SK-N-MC (cell line): ENCODE measurements around the gene CALML3.

Source experiments
- EZH2 ChIP-seq: fragments of 200-600 bp; sonication (generic); IDR thresholded peaks from one replicate; pipeline ENCODE4 v1.6.1; 2017; ENCODE audit warnings: antibody characterized with exemption
- FOXP2 ChIP-seq: optimal IDR thresholded peaks from 2 replicates; pipeline ENCODE3; 2011; ENCODE audit warnings: mild to moderate bottlenecking, moderate library complexity; ENCODE audit not compliant: insufficient read depth; ENCODE audit errors: extremely low read length, control extremely low read depth
- POLR2AphosphoS5 ChIP-seq: IDR thresholded peaks from 2 replicates; pipeline ENCODE4 v1.6.1; 2012; ENCODE audit warnings: mild to moderate bottlenecking, low read depth, low read length, borderline replicate concordance

DNA sequence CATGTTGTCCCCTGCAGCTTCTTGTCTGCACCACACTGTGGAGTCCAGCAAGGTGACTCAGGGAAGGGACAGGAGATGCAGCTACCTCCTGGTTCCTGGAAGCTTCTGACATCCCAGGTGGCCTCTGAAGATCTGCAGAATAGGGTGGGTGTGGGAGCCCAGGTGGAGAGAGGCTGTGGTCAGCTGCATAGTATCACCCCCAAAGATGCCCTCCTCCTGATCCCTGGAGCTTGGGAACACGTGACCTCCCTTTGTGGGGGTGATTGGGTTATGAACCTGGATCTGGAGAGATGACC, 25.4 kb downstream of the CALML3 start:
- TF ChIP-seq EZH2 (no peak), POLR2AphosphoS5 (no peak), FOXP2 (no peak)
